ENCODE data around the gene ADARB1.
A peak's percentile ranks its signal among the peaks of the same experiment; 100 is the strongest.

ADARB1 gene

GRCh38 chr21:45204395-45204794, 130.0 kb downstream of the ADARB1 start:
- Histone ChIP-seq H3K4me1 (ENCODE audit: control insufficient read depth, insufficient read depth, low read depth, low read length) (peaks cover 3% of the 10 kb centered on the region), H3K4me2 (ENCODE audit: low read length, poor library complexity, severe bottlenecking) (no peak overlapping the region), H3K4me3 (ENCODE audit: insufficient read depth in 1 of 2, low read depth in 1 of 2, low read length in 2 of 2) (no peak overlapping the region), H3K36me3 (ENCODE audit: control insufficient read depth in 1 of 2, insufficient read depth in 2 of 2, low read depth in 1 of 2, low read length in 2 of 2) (peaks cover 8 to 17% of the 10 kb centered on the region in 2 experiments), H2AFZ (ENCODE audit: low read depth, low read length) (no peak overlapping the region), H3K18ac (ENCODE audit: low read depth in 1 of 2, low read length in 2 of 2) (no peak overlapping the region), H2AK5ac (ENCODE audit: low read length, severe bottlenecking) (no peak overlapping the region), H3K9me3 (ENCODE audit: control insufficient read depth, low read length) (no peaks in the 10 kb centered on the region), H3K14ac (ENCODE audit: low read length in 2 of 2) (no peak overlapping the region), H2BK5ac (ENCODE audit: low read depth, low read length, poor library complexity, severe bottlenecking) (no peak overlapping the region), H2BK120ac (ENCODE audit: low read depth, low read length) (no peak overlapping the region), H4K91ac (ENCODE audit: low read length) (no peak overlapping the region), H4K8ac (ENCODE audit: low read length) (no peak overlapping the region), H3K4ac (ENCODE audit: low read depth in 1 of 2, low read length in 2 of 2) (no peak overlapping the region), H2BK15ac (ENCODE audit: low read depth, poor library complexity, severe bottlenecking) (no peak overlapping the region), H3K79me1 (replicated peaks; ENCODE audit: low read length, poor library complexity, severe bottlenecking) (no peaks in the 10 kb centered on the region), H3K23ac (ENCODE audit: low read length in 2 of 2) (no peak overlapping the region), H3K27me3 (ENCODE audit: control insufficient read depth in 1 of 2, insufficient read depth in 1 of 2, low read length in 2 of 2) (no peaks in the 10 kb centered on the region), H3K27ac (ENCODE audit: low read length, poor library complexity, severe bottlenecking) (no peak overlapping the region), H2BK12ac (ENCODE audit: low read length in 2 of 2) (no peak overlapping the region), H3K9ac (ENCODE audit: low read length) (no peak overlapping the region)
- no peak for DNase-seq
- WGBS = 89% methylated on average over 11 of the region's 11 CpGs

GRCh38 chr21:45207839-45208626, 133.7 kb downstream of the ADARB1 start:
- Histone ChIP-seq H2AFZ (ENCODE audit: low read depth, low read length) (no peak overlapping the region), H3K79me1 (replicated peaks; ENCODE audit: low read length, poor library complexity, severe bottlenecking) (no peaks in the 10 kb centered on the region), H3K18ac (ENCODE audit: low read depth in 1 of 2, low read length in 2 of 2) (peak overlapping the region in 1 of 2 experiments; percentile 95), H2BK15ac (ENCODE audit: low read depth, poor library complexity, severe bottlenecking) (no peak overlapping the region), H2BK12ac (ENCODE audit: low read length in 2 of 2) (peak overlapping the region in 1 of 2 experiments; percentile 82), H3K4me2 (ENCODE audit: low read length, poor library complexity, severe bottlenecking) (no peak overlapping the region), H4K8ac (ENCODE audit: low read length) (no peak overlapping the region), H3K36me3 (ENCODE audit: control insufficient read depth in 1 of 2, insufficient read depth in 2 of 2, low read depth in 1 of 2, low read length in 2 of 2) (peaks cover 12 to 23% of the 10 kb centered on the region in 2 experiments), H3K27ac (ENCODE audit: low read length, poor library complexity, severe bottlenecking) (no peak overlapping the region), H3K27me3 (ENCODE audit: control insufficient read depth in 1 of 2, insufficient read depth in 1 of 2, low read length in 2 of 2) (no peaks in the 10 kb centered on the region), H3K4ac (ENCODE audit: low read depth in 1 of 2, low read length in 2 of 2) (peak overlapping the region in 1 of 2 experiments; percentile 24), H4K91ac (ENCODE audit: low read length) (no peak overlapping the region), H3K4me3 (ENCODE audit: insufficient read depth in 1 of 2, low read depth in 1 of 2, low read length in 2 of 2) (no peak overlapping the region), H3K23ac (ENCODE audit: low read length in 2 of 2) (peak overlapping the region in 1 of 2 experiments; percentile 41), H2AK5ac (ENCODE audit: low read length, severe bottlenecking) (no peak overlapping the region), H2BK5ac (ENCODE audit: low read depth, low read length, poor library complexity, severe bottlenecking) (no peak overlapping the region), H3K4me1 (ENCODE audit: control insufficient read depth, insufficient read depth, low read depth, low read length) (peaks cover 5% of the 10 kb centered on the region), H2BK120ac (ENCODE audit: low read depth, low read length) (no peak overlapping the region), H3K9me3 (ENCODE audit: control insufficient read depth, low read length) (no peaks in the 10 kb centered on the region), H3K9ac (ENCODE audit: low read length) (no peak overlapping the region), H3K14ac (ENCODE audit: low read length in 2 of 2) (peak overlapping the region in 1 of 2 experiments; percentile 94)
- 96% methylated on average over 9 of the region's 9 CpGs for WGBS
- no peak for DNase-seq

GRCh38 chr21:45208627-45208951, 134.2 kb downstream of the ADARB1 start:
- H3K4me1 ChIP-seq (ENCODE audit: control insufficient read depth, insufficient read depth, low read depth, low read length) = peaks cover 5% of the 10 kb centered on the region
- H2BK15ac ChIP-seq (ENCODE audit: low read depth, poor library complexity, severe bottlenecking) = no peak overlapping the region
- WGBS = 70% methylated on average over 5 of the region's 6 CpGs
- peak overlapping the region; percentile 78 for H3K9ac ChIP-seq (ENCODE audit: low read length)
- H2BK5ac ChIP-seq (ENCODE audit: low read depth, low read length, poor library complexity, severe bottlenecking) = no peak overlapping the region
- no peak overlapping the region for H2AK5ac ChIP-seq (ENCODE audit: low read length, severe bottlenecking)
- H3K27ac ChIP-seq (ENCODE audit: low read length, poor library complexity, severe bottlenecking) = no peak overlapping the region
- H3K23ac ChIP-seq (ENCODE audit: low read length in 2 of 2) = peak overlapping the region in 1 of 2 experiments; percentile 41
- peak overlapping the region in 1 of 2 experiments; percentile 94 for H3K14ac ChIP-seq (ENCODE audit: low read length in 2 of 2)
- H3K4me3 ChIP-seq (ENCODE audit: insufficient read depth in 1 of 2, low read depth in 1 of 2, low read length in 2 of 2) = peak overlapping the region in 1 of 2 experiments; percentile 39
- H2AFZ ChIP-seq (ENCODE audit: low read depth, low read length) = no peak overlapping the region
- H3K18ac ChIP-seq (ENCODE audit: low read depth in 1 of 2, low read length in 2 of 2) = peak overlapping the region in 1 of 2 experiments; percentile 95
- H3K4me2 ChIP-seq (ENCODE audit: low read length, poor library complexity, severe bottlenecking) = no peak overlapping the region
- peak; percentile 51 for DNase-seq
- H3K9me3 ChIP-seq (ENCODE audit: control insufficient read depth, low read length) = no peaks in the 10 kb centered on the region
- H2BK12ac ChIP-seq (ENCODE audit: low read length in 2 of 2) = peak overlapping the region in 1 of 2 experiments; percentile 82
- H3K79me1 ChIP-seq (replicated peaks; ENCODE audit: low read length, poor library complexity, severe bottlenecking) = no peaks in the 10 kb centered on the region
- no peak overlapping the region for H4K91ac ChIP-seq (ENCODE audit: low read length)
- peak overlapping the region in 1 of 2 experiments; percentile 24 for H3K4ac ChIP-seq (ENCODE audit: low read depth in 1 of 2, low read length in 2 of 2)
- H3K36me3 ChIP-seq (ENCODE audit: control insufficient read depth in 1 of 2, insufficient read depth in 2 of 2, low read depth in 1 of 2, low read length in 2 of 2) = peaks cover 12 to 23% of the 10 kb centered on the region in 2 experiments
- no peaks in the 10 kb centered on the region for H3K27me3 ChIP-seq (ENCODE audit: control insufficient read depth in 1 of 2, insufficient read depth in 1 of 2, low read length in 2 of 2)
- no peak overlapping the region for H2BK120ac ChIP-seq (ENCODE audit: low read depth, low read length)
- no peak overlapping the region for H4K8ac ChIP-seq (ENCODE audit: low read length)

GRCh38 chr21:45209046-45209445, 134.7 kb downstream of the ADARB1 start:
- Histone ChIP-seq H2BK5ac (ENCODE audit: low read depth, low read length, poor library complexity, severe bottlenecking) (no peak overlapping the region), H3K4me2 (ENCODE audit: low read length, poor library complexity, severe bottlenecking) (no peak overlapping the region)

More at GRCh38 chr21:45209046-45209445, 134.7 kb downstream of the ADARB1 start:
- H3K27ac ChIP-seq (ENCODE audit: low read length, poor library complexity, severe bottlenecking) = no peak overlapping the region
- peak overlapping the region in 1 of 2 experiments; percentile 39 for H3K4me3 ChIP-seq (ENCODE audit: insufficient read depth in 1 of 2, low read depth in 1 of 2, low read length in 2 of 2)
- H3K4me1 ChIP-seq (ENCODE audit: control insufficient read depth, insufficient read depth, low read depth, low read length) = peaks cover 5% of the 10 kb centered on the region
- peak overlapping the region; percentile 50 to 99 for H2BK12ac ChIP-seq (ENCODE audit: low read length in 2 of 2)
- no peaks in the 10 kb centered on the region for H3K79me1 ChIP-seq (replicated peaks; ENCODE audit: low read length, poor library complexity, severe bottlenecking)
- no peaks in the 10 kb centered on the region for H3K9me3 ChIP-seq (ENCODE audit: control insufficient read depth, low read length)
- H2BK120ac ChIP-seq (ENCODE audit: low read depth, low read length) = no peak overlapping the region
- no peak overlapping the region for H2AK5ac ChIP-seq (ENCODE audit: low read length, severe bottlenecking)
- no peak overlapping the region for H3K23ac ChIP-seq (ENCODE audit: low read length in 2 of 2)
- H4K91ac ChIP-seq (ENCODE audit: low read length) = no peak overlapping the region
- H3K4ac ChIP-seq (ENCODE audit: low read depth in 1 of 2, low read length in 2 of 2) = peak overlapping the region in 1 of 2 experiments; percentile 73
- no peak overlapping the region for H3K14ac ChIP-seq (ENCODE audit: low read length in 2 of 2)
- H2AFZ ChIP-seq (ENCODE audit: low read depth, low read length) = no peak overlapping the region
- H4K8ac ChIP-seq (ENCODE audit: low read length) = no peak overlapping the region
- peaks cover 12 to 23% of the 10 kb centered on the region in 2 experiments for H3K36me3 ChIP-seq (ENCODE audit: control insufficient read depth in 1 of 2, insufficient read depth in 2 of 2, low read depth in 1 of 2, low read length in 2 of 2)
- no peak overlapping the region for H2BK15ac ChIP-seq (ENCODE audit: low read depth, poor library complexity, severe bottlenecking)
- H3K9ac ChIP-seq (ENCODE audit: low read length) = peak overlapping the region; percentile 78
- DNase-seq = peak; percentile 88
- H3K18ac ChIP-seq (ENCODE audit: low read depth in 1 of 2, low read length in 2 of 2) = peak overlapping the region; percentile 88
- no peaks in the 10 kb centered on the region for H3K27me3 ChIP-seq (ENCODE audit: control insufficient read depth in 1 of 2, insufficient read depth in 1 of 2, low read length in 2 of 2)
- WGBS = 13% methylated on average over 2 of the region's 3 CpGs
